Measurements from ENCODE around the gene MSRB2. TPM values are rescaled to one million over a fixed set of nuclear protein-coding genes. Genes with fewer than 3 reads are reported as not detected.

The MSRB2 gene
- total and polyA plus RNA-seq, 2 donors (not counting 1 experiment from before 2014, with no cell fraction given), result 1.5 to 3.0 TPM

GRCh38 chr10:23094786-23095403 is 484 bp upstream of the MSRB2 start:
- peak overlapping the region in 1 of 2 donors; percentile 64 for H3K27ac ChIP-seq (ENCODE audit: low read length in 2 of 2)
- Mint-ChIP-seq H3K27me3 (no peaks in the 10 kb centered on the region), H3K27ac (peak overlapping the region; percentile 76), H3K9me3 (ENCODE audit: insufficient read depth) (peaks cover 15% of the 10 kb centered on the region), H3K4me1 (peaks cover 22% of the 10 kb centered on the region), H3K4me3 (peak overlapping the region; percentile 84)
- no peaks in the 10 kb centered on the region for H3K27me3 ChIP-seq (replicated peaks in 1 of 4; ENCODE audit: control extremely low read depth in 1 of 4, control insufficient read depth in 3 of 4, insufficient read depth in 4 of 4, low read length in 3 of 4)
- H3K9ac ChIP-seq (ENCODE audit: low read length), result peak overlapping the region; percentile 77
- peak overlapping the region; percentile 88 for H3K4me2 ChIP-seq (replicated peaks; ENCODE audit: low read depth, low read length, poor library complexity, severe bottlenecking)
- no peak for DNase-seq
- no peak for TF ChIP-seq CTCF (IDR thresholded peaks at IDR 0.05)
- TF ChIP-seq EZH2 (IDR thresholded peaks at IDR 0.05; ENCODE audit: borderline replicate concordance, insufficient read depth, low read depth, low read length, poor library complexity, severe bottlenecking), result no peak
- H3K36me3 ChIP-seq (replicated peaks in 1 of 2; ENCODE audit: control extremely low read depth in 1 of 2, control insufficient read depth in 1 of 2, extremely low read depth in 1 of 2, insufficient read depth in 2 of 2, low read length in 1 of 2), result no peaks in the 10 kb centered on the region
- peaks cover 12% of the 10 kb centered on the region in 2 donors for H3K4me1 ChIP-seq (ENCODE audit: control insufficient read depth in 2 of 2, insufficient read depth in 2 of 2, low read length in 2 of 2)
- CTCF ChIA-PET, result no interaction called here
- peaks cover 0 to 5% (median 4%) of the 10 kb centered on the region in 3 donors for H3K9me3 ChIP-seq (ENCODE audit: control extremely low read depth in 1 of 3, control insufficient read depth in 2 of 3, insufficient read depth in 1 of 3, low read length in 2 of 3)
- no peaks in the 10 kb centered on the region for H3K79me2 ChIP-seq (ENCODE audit: control insufficient read depth, insufficient read depth, low read length)
- POLR2A ChIA-PET, result no interaction called here
- no peak for ATAC-seq (ENCODE audit: low read depth)
- intact Hi-C loops (cut with micrococcal nuclease), result loop anchor here (1.0 kb wide), 1 partner anchor 1092 kb away; the partner anchor contains the start of gene DNAJC1
- peak overlapping the region in 3 of 5 experiments; percentile 58 to 83 (median 71) for H3K4me3 ChIP-seq (ENCODE audit: control extremely low read depth in 1 of 5, extremely low read depth in 1 of 5, insufficient read depth in 1 of 5, low read depth in 2 of 5, low read length in 4 of 5)
- H2AFZ ChIP-seq (ENCODE audit: insufficient read depth, low read depth, low read length, poor library complexity, severe bottlenecking), result peak overlapping the region; percentile 74
- 43% methylated on average over 6 of the region's 8 CpGs for WGBS (ENCODE audit: insufficient coverage)
- H4K20me1 ChIP-seq (ENCODE audit: control insufficient read depth, insufficient read depth, low read length, poor library complexity, severe bottlenecking), result no peaks in the 10 kb centered on the region
